ENCODE data around the gene PTDSS2.
"Not testable (repeated sequence)": the region's sequence is repeated elsewhere in the genome, so short reads cannot be mapped to it uniquely, and the experiment has no call there.

PTDSS2 gene

GRCh38 chr11:409008-409599 lies 41.0 kb upstream of the PTDSS2 start:
- no peaks in the 10 kb centered on the region for H3K9me3 ChIP-seq
- no peaks in the 10 kb centered on the region; the same call in 1 of the 2 replicates for H3K4me1 ChIP-seq
- no peaks in the 10 kb centered on the region for H3K36me3 ChIP-seq (replicated peaks)
- no peak overlapping the region for H3K4me3 ChIP-seq
- no peaks in the 10 kb centered on the region; the same call in 1 of the 2 replicates for H3K27me3 ChIP-seq (ENCODE audit: low read depth)
- DNase-seq (ENCODE audit: low spot score in 2 of 2), result no peak
- in situ Hi-C loops (cut with MboI; ENCODE audit: low sequenced_read_pairs), result no loop called here

GRCh38 chr11:409600-410483 lies 40.2 kb upstream of the PTDSS2 start:
- Histone ChIP-seq H3K9me3 (no peaks in the 10 kb centered on the region), H3K4me3 (no peak overlapping the region), H3K27me3 (ENCODE audit: low read depth) (no peaks in the 10 kb centered on the region; the same call in 1 of the 2 replicates), H3K4me1 (no peaks in the 10 kb centered on the region; the same call in 1 of the 2 replicates), H3K36me3 (replicated peaks) (no peaks in the 10 kb centered on the region)
- in situ Hi-C loops (cut with MboI; ENCODE audit: low sequenced_read_pairs), result no loop called here
- DNase-seq (ENCODE audit: low spot score in 2 of 2), result no peak

GRCh38 chr11:410711-411110 lies 39.4 kb upstream of the PTDSS2 start:
- DNase-seq (ENCODE audit: low spot score in 2 of 2); H3K4me1 ChIP-seq; H3K9me3 ChIP-seq; H3K36me3 ChIP-seq (replicated peaks); H3K27me3 ChIP-seq (ENCODE audit: low read depth); in situ Hi-C loops (cut with MboI; ENCODE audit: low sequenced_read_pairs); H3K4me3 ChIP-seq: not testable (repeated sequence)

GRCh38 chr11:411520-411919 lies 38.6 kb upstream of the PTDSS2 start:
- DNase-seq (ENCODE audit: low spot score in 2 of 2); H3K36me3 ChIP-seq (replicated peaks); H3K4me1 ChIP-seq; H3K4me3 ChIP-seq; in situ Hi-C loops (cut with MboI; ENCODE audit: low sequenced_read_pairs); H3K9me3 ChIP-seq: not testable (repeated sequence)
- peaks cover 13% of the 10 kb centered on the region for H3K27me3 ChIP-seq (ENCODE audit: low read depth)

- in situ Hi-C loops (cut with MboI; ENCODE audit: low sequenced_read_pairs), result no loop called here
Measured at GRCh38 chr11:412641-413119, 37.4 kb upstream of the PTDSS2 start.

GRCh38 chr11:413120-414081 lies 36.7 kb upstream of the PTDSS2 start:
- H3K4me1 ChIP-seq, result no peaks in the 10 kb centered on the region

More at GRCh38 chr11:412641-413119, 37.4 kb upstream of the PTDSS2 start:
- no peak for DNase-seq (ENCODE audit: low spot score in 2 of 2)
- no peaks in the 10 kb centered on the region for H3K9me3 ChIP-seq
- H3K4me3 ChIP-seq, result no peak overlapping the region
- no peaks in the 10 kb centered on the region for H3K4me1 ChIP-seq
- H3K36me3 ChIP-seq (replicated peaks), result no peaks in the 10 kb centered on the region
- peaks cover 22% of the 10 kb centered on the region for H3K27me3 ChIP-seq (ENCODE audit: low read depth)

GRCh38 chr11:414318-414857 lies 35.7 kb upstream of the PTDSS2 start:
- Histone ChIP-seq H3K9me3 (no peaks in the 10 kb centered on the region), H3K27me3 (ENCODE audit: low read depth) (peaks cover 27% of the 10 kb centered on the region), H3K36me3 (replicated peaks) (no peaks in the 10 kb centered on the region), H3K4me3 (no peak overlapping the region), H3K4me1 (no peaks in the 10 kb centered on the region)
- in situ Hi-C loops (cut with MboI; ENCODE audit: low sequenced_read_pairs), result no loop called here
- no peak for DNase-seq (ENCODE audit: low spot score in 2 of 2)

More at GRCh38 chr11:413120-414081, 36.7 kb upstream of the PTDSS2 start:
- Histone ChIP-seq H3K27me3 (ENCODE audit: low read depth) (peaks cover 27% of the 10 kb centered on the region), H3K4me3 (no peak overlapping the region), H3K36me3 (replicated peaks) (no peaks in the 10 kb centered on the region), H3K9me3 (no peaks in the 10 kb centered on the region)
- DNase-seq (ENCODE audit: low spot score in 2 of 2), result no peak
- in situ Hi-C loops (cut with MboI; ENCODE audit: low sequenced_read_pairs), result no loop called here

- Histone ChIP-seq H3K4me1 (no peaks in the 10 kb centered on the region), H3K36me3 (replicated peaks) (no peaks in the 10 kb centered on the region), H3K9me3 (no peaks in the 10 kb centered on the region), H3K27me3 (ENCODE audit: low read depth) (peaks cover 27% of the 10 kb centered on the region), H3K4me3 (no peak overlapping the region)
- in situ Hi-C loops (cut with MboI; ENCODE audit: low sequenced_read_pairs), result no loop called here
- no peak for DNase-seq (ENCODE audit: low spot score in 2 of 2)
Measured at GRCh38 chr11:415640-416041, 34.4 kb upstream of the PTDSS2 start.

GRCh38 chr11:416051-416756 lies 33.9 kb upstream of the PTDSS2 start:
- DNase-seq (ENCODE audit: low spot score in 2 of 2), result no peak
- H3K27me3 ChIP-seq (ENCODE audit: low read depth), result peaks cover 27% of the 10 kb centered on the region
- in situ Hi-C loops (cut with MboI; ENCODE audit: low sequenced_read_pairs), result no loop called here
- no peaks in the 10 kb centered on the region for H3K4me1 ChIP-seq
- H3K9me3 ChIP-seq, result no peaks in the 10 kb centered on the region
- H3K4me3 ChIP-seq, result no peak overlapping the region
- no peaks in the 10 kb centered on the region for H3K36me3 ChIP-seq (replicated peaks)

- H3K4me3 ChIP-seq, result no peak overlapping the region
- in situ Hi-C loops (cut with MboI; ENCODE audit: low sequenced_read_pairs), result no loop called here
- H3K36me3 ChIP-seq (replicated peaks), result no peaks in the 10 kb centered on the region
- DNase-seq (ENCODE audit: low spot score in 2 of 2), result no peak
- H3K9me3 ChIP-seq, result no peaks in the 10 kb centered on the region
- peaks cover 27% of the 10 kb centered on the region for H3K27me3 ChIP-seq (ENCODE audit: low read depth)
- H3K4me1 ChIP-seq, result no peaks in the 10 kb centered on the region
Measured at GRCh38 chr11:416757-417621, 33.1 kb upstream of the PTDSS2 start.

GRCh38 chr11:417652-418342 lies 32.3 kb upstream of the PTDSS2 start:
- Histone ChIP-seq H3K27me3 (ENCODE audit: low read depth) (peaks cover 27% of the 10 kb centered on the region), H3K4me3 (no peak overlapping the region)
- in situ Hi-C loops (cut with MboI; ENCODE audit: low sequenced_read_pairs), result no loop called here

More at GRCh38 chr11:417652-418342, 32.3 kb upstream of the PTDSS2 start:
- H3K36me3 ChIP-seq (replicated peaks), result no peaks in the 10 kb centered on the region
- H3K4me1 ChIP-seq, result no peaks in the 10 kb centered on the region
- no peak for DNase-seq (ENCODE audit: low spot score in 2 of 2)
- H3K9me3 ChIP-seq, result no peaks in the 10 kb centered on the region
